Suprapubic skin (tissue), 4 donors: Measurements from ENCODE around the gene ERVK3-1. TPM values are rescaled to one million over a fixed set of nuclear protein-coding genes. Genes with fewer than 3 reads are reported as not detected.

Source experiments
- DNase-seq, 2 donors: peaks; one replicate each; pipeline ENCODE4 v3.0.0-alpha.2; 2019; ENCODE audit warnings: low spot score in 2 of 2
- H3K27ac ChIP-seq: fragments of 200-600 bp; sonication (generic); one replicate; pipeline ENCODE4 v1.5.1; 2019
- H3K27me3 ChIP-seq: fragments of 200-600 bp; sonication (generic); one replicate; pipeline ENCODE4 v1.5.1; 2019
- H3K36me3 ChIP-seq: fragments of 200-600 bp; sonication (generic); one replicate; pipeline ENCODE4 v1.5.1; 2019
- H3K4me1 ChIP-seq: fragments of 200-600 bp; sonication (generic); one replicate; pipeline ENCODE4 v1.5.1; 2019
- H3K4me3 ChIP-seq: fragments of 200-600 bp; sonication (generic); one replicate; pipeline ENCODE4 v1.5.1; 2019; ENCODE audit warnings: mild to moderate bottlenecking
- H3K9me3 ChIP-seq: fragments of 200-600 bp; sonication (generic); one replicate; pipeline ENCODE4 v1.5.1; 2019
- EP300 ChIP-seq: sonication (generic); formaldehyde crosslinking; IDR thresholded peaks from one replicate; pipeline ENCODE4 v1.6.1; 2017; ENCODE audit warnings: antibody characterized with exemption
- POLR2A ChIP-seq, 2 donors: fragments of 450-650 bp; IDR thresholded peaks; one replicate each; pipeline ENCODE4 v1.6.1; 2017; ENCODE audit warnings: antibody characterized with exemption in 2 of 2, mild to moderate bottlenecking in 2 of 2, moderate library complexity in 2 of 2
- POLR2AphosphoS5 ChIP-seq, 3 donors: sonication (generic); formaldehyde crosslinking; IDR thresholded peaks; one replicate each; pipeline ENCODE4 v1.6.1; 2017; ENCODE audit warnings: antibody characterized with exemption in 3 of 3
- WGBS: methylation state at CpG from one replicate; pipeline ENCODE4 v1.1.5; 2018; 5-methylcytosine and 5-hydroxymethylcytosine counted together
- total RNA-seq, 4 donors: library from RNA; depleted of rRNA; stranded (reverse); fragments of >200 nt; gene quantifications; one replicate each; pipeline ENCODE4 v1.1.0, GENCODE V29; 2016
- TF ChIP-seq, protein P1 (sequence below), 2 donors: fragments of 200-600 bp in 1 of 2; fragments of 450-650 bp in 1 of 2; sonication (generic) in 1 of 2; IDR thresholded peaks; one replicate each; pipeline ENCODE4 v1.5.1; 2016 to 2019; ENCODE audit warnings: antibody characterized with exemption in 2 of 2, mild to moderate bottlenecking in 1 of 2, moderate library complexity in 1 of 2

ERVK3-1 gene
- total RNA-seq, 4 donors from 2014 or later, result 36.9 to 70.3 (median 42.1) TPM

DNA sequence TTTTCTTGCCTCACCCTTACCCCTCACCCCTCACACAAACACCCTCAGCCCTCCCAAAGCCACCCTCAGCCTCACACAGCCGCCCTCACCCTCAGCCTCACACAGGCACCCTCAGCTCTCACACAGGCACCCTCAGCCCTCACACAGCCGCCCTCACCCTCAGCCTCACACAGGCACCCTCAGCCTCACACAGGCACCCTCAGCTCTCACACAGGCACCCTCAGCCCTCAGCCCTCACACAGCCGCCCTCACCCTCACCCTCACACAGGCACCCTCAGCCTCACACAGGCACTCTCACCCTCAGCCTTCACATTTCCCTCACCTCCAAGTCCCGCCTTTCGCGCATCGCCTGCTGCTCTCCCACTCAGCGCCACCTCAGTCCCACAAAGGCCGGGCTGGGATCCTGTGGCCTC, 21.3 kb downstream of the ERVK3-1 start:
- Histone ChIP-seq H3K4me3 (peak overlapping the region; percentile 89), H3K27me3 (no peaks in the 10 kb centered on the region), H3K9me3 (no peaks in the 10 kb centered on the region), H3K27ac (peak overlapping the region; percentile 88), H3K4me1 (peaks cover 27% of the 10 kb centered on the region), H3K36me3 (no peaks in the 10 kb centered on the region)
- no peak for DNase-seq
- 0% methylated on average over 9 of the region's 9 CpGs for WGBS
- TF ChIP-seq, protein P1, sequence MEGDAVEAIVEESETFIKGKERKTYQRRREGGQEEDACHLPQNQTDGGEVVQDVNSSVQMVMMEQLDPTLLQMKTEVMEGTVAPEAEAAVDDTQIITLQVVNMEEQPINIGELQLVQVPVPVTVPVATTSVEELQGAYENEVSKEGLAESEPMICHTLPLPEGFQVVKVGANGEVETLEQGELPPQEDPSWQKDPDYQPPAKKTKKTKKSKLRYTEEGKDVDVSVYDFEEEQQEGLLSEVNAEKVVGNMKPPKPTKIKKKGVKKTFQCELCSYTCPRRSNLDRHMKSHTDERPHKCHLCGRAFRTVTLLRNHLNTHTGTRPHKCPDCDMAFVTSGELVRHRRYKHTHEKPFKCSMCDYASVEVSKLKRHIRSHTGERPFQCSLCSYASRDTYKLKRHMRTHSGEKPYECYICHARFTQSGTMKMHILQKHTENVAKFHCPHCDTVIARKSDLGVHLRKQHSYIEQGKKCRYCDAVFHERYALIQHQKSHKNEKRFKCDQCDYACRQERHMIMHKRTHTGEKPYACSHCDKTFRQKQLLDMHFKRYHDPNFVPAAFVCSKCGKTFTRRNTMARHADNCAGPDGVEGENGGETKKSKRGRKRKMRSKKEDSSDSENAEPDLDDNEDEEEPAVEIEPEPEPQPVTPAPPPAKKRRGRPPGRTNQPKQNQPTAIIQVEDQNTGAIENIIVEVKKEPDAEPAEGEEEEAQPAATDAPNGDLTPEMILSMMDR (IDR thresholded peaks at IDR 0.05), result no peak
- TF ChIP-seq POLR2A (IDR thresholded peaks at IDR 0.05) (no peak), POLR2AphosphoS5 (IDR thresholded peaks at IDR 0.05) (no peak), EP300 (no peak)

DNA sequence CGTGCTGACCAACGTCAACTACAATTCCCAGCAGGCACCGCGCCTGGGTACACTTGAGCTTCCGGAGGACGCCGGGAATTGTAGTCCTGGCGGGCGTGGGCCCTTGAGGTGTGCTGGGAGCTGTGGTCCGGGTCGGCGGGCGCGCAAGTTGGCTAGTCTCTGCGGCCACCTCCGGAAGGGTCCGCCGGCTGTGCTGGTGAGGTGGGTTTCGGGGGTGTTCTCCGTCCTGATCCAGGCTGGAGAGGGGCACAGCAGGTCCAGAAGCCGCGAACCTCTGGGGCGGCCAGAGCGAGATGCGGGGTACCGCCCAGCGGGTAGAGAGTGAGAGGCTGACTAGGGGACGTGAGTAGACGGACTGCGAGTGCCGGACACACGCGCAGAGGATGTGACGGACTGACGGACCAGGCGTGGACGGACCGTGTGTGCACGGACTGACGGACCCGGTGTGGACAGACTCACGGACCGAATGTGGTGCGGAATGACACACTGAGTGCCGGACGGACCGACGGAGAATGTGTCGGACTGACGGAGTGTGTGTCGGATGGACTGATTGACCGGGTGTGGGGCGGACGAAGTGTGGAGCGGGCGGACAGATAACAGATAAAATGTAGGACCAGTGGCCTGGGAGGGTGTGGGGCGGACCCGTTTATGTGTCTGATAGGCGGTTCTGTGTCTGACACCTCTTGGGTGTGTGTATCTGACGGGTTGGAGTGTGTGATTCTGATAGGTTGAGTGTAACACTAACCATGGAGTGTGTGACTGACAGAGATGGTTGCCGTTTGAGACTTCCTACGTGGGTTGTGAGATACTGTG, 21.9 kb downstream of the ERVK3-1 start, which contains the start of gene ZSCAN22:
ZSCAN22 (plus strand) TSS at position 81 of the 813 bp plus-strand sequence. CDS start 7,809 bp downstream, outside the sequence.
- Histone ChIP-seq H3K36me3 (no peaks in the 10 kb centered on the region), H3K4me1 (peaks cover 27% of the 10 kb centered on the region), H3K9me3 (no peaks in the 10 kb centered on the region), H3K27ac (peak within 1 kb of the TSS; percentile 88), H3K27me3 (no peaks in the 10 kb centered on the region), H3K4me3 (peak within 1 kb of the TSS; percentile 89)
- WGBS, result under 1% methylated on average over 44 of the region's 62 CpGs
- TF ChIP-seq POLR2A (IDR thresholded peaks at IDR 0.05), result no peak
- TF ChIP-seq POLR2AphosphoS5 (IDR thresholded peaks at IDR 0.05), result peak in 2 of 3 donors; percentile 49 to 82
- TF ChIP-seq, protein P1 (IDR thresholded peaks at IDR 0.05), result no peak
- no peak for TF ChIP-seq EP300
- DNase-seq, result peak; percentile 97

DNA sequence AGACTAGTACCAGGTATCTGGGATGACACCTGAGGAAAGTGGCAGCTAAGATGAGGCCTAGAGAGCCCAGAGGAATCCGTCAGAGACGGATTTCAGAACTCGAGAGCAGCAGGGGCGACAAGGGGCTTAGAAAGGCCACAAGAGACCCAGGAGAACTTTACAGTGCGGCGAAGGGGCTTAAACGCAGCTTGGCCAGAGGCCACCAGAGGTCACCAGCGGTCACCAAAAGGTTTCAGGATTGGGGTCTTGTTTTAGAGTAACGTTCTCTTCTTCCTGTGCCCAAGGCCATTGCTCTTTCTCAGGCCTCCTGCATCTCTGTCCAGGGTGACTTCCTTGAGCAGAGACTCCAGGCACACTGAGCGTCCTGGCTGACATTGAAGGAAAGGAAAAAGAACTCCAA, 23.8 kb downstream of the ERVK3-1 start:
- H3K36me3 ChIP-seq, result no peaks in the 10 kb centered on the region
- TF ChIP-seq, protein P1 (IDR thresholded peaks at IDR 0.05), result no peak
- TF ChIP-seq POLR2AphosphoS5 (IDR thresholded peaks at IDR 0.05), result no peak
- no peak for TF ChIP-seq POLR2A (IDR thresholded peaks at IDR 0.05)
- TF ChIP-seq EP300, result no peak
- H3K27ac ChIP-seq, result no peak overlapping the region
- no peaks in the 10 kb centered on the region for H3K9me3 ChIP-seq
- H3K27me3 ChIP-seq, result no peaks in the 10 kb centered on the region
- WGBS, result 76% methylated on average over 10 of the region's 10 CpGs
- peaks cover 27% of the 10 kb centered on the region for H3K4me1 ChIP-seq
- DNase-seq, result no peak
- no peak overlapping the region for H3K4me3 ChIP-seq

DNA sequence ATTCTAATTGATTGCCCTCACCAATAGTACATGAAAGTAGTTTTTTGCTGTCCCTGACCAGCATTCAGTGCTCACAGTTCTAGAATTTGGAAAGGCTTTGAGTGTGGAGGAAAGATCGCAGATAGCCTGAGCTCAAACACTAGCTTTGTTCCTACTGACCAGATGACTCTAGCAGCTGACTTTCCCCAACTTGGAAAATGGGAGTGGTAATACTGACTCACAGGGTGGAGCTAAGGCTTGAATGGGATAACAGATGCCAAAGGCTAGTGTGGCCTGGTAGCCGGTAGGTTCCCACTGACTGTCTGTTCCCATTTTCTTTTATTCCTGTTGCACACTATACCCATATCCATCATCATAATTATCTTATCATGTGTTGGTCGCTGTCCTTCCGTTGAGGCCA, 25.3 kb downstream of the ERVK3-1 start:
- DNase-seq, result no peak
- Histone ChIP-seq H3K27ac (no peak overlapping the region), H3K27me3 (no peaks in the 10 kb centered on the region), H3K4me1 (peaks cover 23% of the 10 kb centered on the region), H3K36me3 (peaks cover 7% of the 10 kb centered on the region), H3K9me3 (no peaks in the 10 kb centered on the region), H3K4me3 (no peak overlapping the region)
- TF ChIP-seq, protein P1 (IDR thresholded peaks at IDR 0.05), result no peak
- TF ChIP-seq POLR2A (IDR thresholded peaks at IDR 0.05), result no peak
- 72% methylated on average over 4 of the region's 4 CpGs for WGBS

DNA sequence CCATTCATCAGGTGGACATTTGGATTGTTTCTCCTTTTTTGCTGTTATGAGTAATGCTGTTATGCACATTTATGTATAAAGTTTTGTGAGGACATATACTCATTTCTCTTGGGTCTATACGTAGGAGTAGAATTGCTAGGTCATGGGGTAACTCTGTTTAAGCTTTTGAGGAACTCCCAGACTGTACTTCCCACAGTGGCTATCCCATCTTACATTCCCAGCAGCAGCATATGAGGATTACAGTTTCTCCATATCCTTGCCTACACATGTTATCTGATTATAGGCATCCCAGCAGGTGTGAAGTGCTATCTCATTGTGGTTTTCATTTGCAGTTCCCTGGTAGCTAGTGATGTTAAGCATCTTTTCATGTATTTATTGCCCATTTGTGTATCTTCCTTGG, 27.5 kb downstream of the ERVK3-1 start:
- Histone ChIP-seq H3K36me3 (peaks cover 20% of the 10 kb centered on the region), H3K4me3 (no peak overlapping the region), H3K9me3 (no peaks in the 10 kb centered on the region), H3K27me3 (no peaks in the 10 kb centered on the region), H3K27ac (no peak overlapping the region), H3K4me1 (peaks cover 9% of the 10 kb centered on the region)
- WGBS, result 87% methylated on average over 1 of the region's 1 CpG
- TF ChIP-seq POLR2AphosphoS5 (IDR thresholded peaks at IDR 0.05), result no peak
- no peak for DNase-seq
